DND-41 (cell line): Measurements from ENCODE around the gene CDCA5.

ENCODE experiments used
- ATAC-seq: fragments of 200-7000 bp; cut with Tn5 transposase; 3 replicates; pipeline ENCODE4 v1.9.1; 2021; ENCODE audit warnings: low read depth; ENCODE audit not compliant: insufficient read depth
- DNase-seq: peaks from one replicate; pipeline ENCODE4 v3.0.0-alpha.2; 2020
- H2AFZ ChIP-seq: 2 replicates; pipeline ENCODE4 v1.6.0; 2012; ENCODE audit warnings: low read depth, low read length
- H3K27ac ChIP-seq: 2 replicates; pipeline ENCODE4 v1.5.1; 2012; ENCODE audit warnings: low read length, inconsistent platforms
- H3K27me3 ChIP-seq: fragments of 200-600 bp; sonication (generic); 2 replicates; pipeline ENCODE4 v1.6.0; 2012; ENCODE audit warnings: low read length, mild to moderate bottlenecking, inconsistent platforms; ENCODE audit not compliant: insufficient read depth, poor library complexity
- H3K36me3 ChIP-seq: 2 replicates; pipeline ENCODE4 v1.5.1; 2012; ENCODE audit warnings: low read length, inconsistent platforms; ENCODE audit not compliant: insufficient read depth
- H3K4me1 ChIP-seq: 2 replicates; pipeline ENCODE4 v1.5.1; 2012; ENCODE audit warnings: mild to moderate bottlenecking, low read length; ENCODE audit not compliant: insufficient read depth
- H3K4me2 ChIP-seq: 2 replicates; pipeline ENCODE4 v1.6.0; 2012; ENCODE audit warnings: mild to moderate bottlenecking, moderate library complexity, low read length, inconsistent platforms; ENCODE audit not compliant: insufficient read depth
- H3K4me3 ChIP-seq, 2 experiments: fragments of 200-600 bp in 1 of 2; shearing (Covaris generic) in 1 of 2; 2 replicates each; pipeline ENCODE4 v1.5.1; 2012 to 2016; ENCODE audit warnings: inconsistent platforms in 2 of 2, low read length in 2 of 2, mild to moderate bottlenecking in 2 of 2, low read depth in 1 of 2, moderate library complexity in 1 of 2
- H3K79me2 ChIP-seq: 2 replicates; pipeline ENCODE4 v1.6.0; 2012; ENCODE audit warnings: low read length, inconsistent platforms; ENCODE audit not compliant: insufficient read depth
- H3K9ac ChIP-seq: 2 replicates; pipeline ENCODE4 v1.6.0; 2012; ENCODE audit warnings: low read depth, mild to moderate bottlenecking, inconsistent platforms, low read length, moderate library complexity
- H3K9me3 ChIP-seq: 2 replicates; pipeline ENCODE4 v1.5.1; 2012; ENCODE audit warnings: low read length, moderate library complexity, mild to moderate bottlenecking, inconsistent platforms; ENCODE audit not compliant: insufficient read depth, severe bottlenecking
- H4K20me1 ChIP-seq: 2 replicates; pipeline ENCODE4 v1.6.0; 2012; ENCODE audit warnings: low read length; ENCODE audit not compliant: insufficient read depth
- CTCF ChIP-seq: IDR thresholded peaks from 2 replicates; pipeline ENCODE4 v1.5.1; 2012; ENCODE audit warnings: borderline replicate concordance, low read length, moderate library complexity, mild to moderate bottlenecking; ENCODE audit not compliant: poor library complexity, severe bottlenecking; ENCODE audit errors: extremely low read depth
- EZH2 ChIP-seq: IDR thresholded peaks from 3 replicates; pipeline ENCODE4 v1.6.1; 2012; ENCODE audit warnings: borderline replicate concordance, low read depth, mild to moderate bottlenecking, moderate library complexity, low read length, inconsistent platforms; ENCODE audit not compliant: severe bottlenecking

The CDCA5 gene

DNA sequence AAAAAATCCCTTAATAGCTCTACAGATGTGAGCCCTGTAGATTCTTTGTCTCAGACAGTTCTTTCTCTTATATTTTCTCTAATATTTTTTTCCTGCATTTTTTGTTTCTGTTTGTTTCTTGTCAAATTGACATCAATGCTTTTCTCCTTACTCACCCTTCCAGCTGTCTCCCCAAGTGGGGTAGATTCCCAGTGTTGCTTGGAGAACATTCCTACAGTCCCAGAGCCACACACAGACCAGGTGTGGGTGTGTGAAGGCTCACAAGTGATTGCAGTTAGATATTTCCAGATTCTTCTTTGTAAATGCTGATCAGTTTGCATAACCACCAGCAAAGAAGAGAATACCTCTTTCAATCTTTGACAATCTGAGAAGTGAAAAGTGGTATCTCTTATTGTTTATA is 19.6 kb upstream of the CDCA5 start:
- Histone ChIP-seq H4K20me1 (peaks cover 12% of the 10 kb centered on the region; the same call in 1 of the 2 replicates), H3K79me2 (peaks cover 67% of the 10 kb centered on the region), H3K4me2 (no peak overlapping the region), H2AFZ (no peak overlapping the region), H3K27me3 (no peaks in the 10 kb centered on the region), H3K9me3 (no peaks in the 10 kb centered on the region), H3K9ac (no peak overlapping the region), H3K36me3 (peaks cover 61% of the 10 kb centered on the region), H3K27ac (no peak overlapping the region), H3K4me1 (peaks cover 3% of the 10 kb centered on the region), H3K4me3 (no peak overlapping the region)
- DNase-seq (no peak), ATAC-seq (no peak)
- TF ChIP-seq CTCF (no peak), EZH2 (no peak)

DNA sequence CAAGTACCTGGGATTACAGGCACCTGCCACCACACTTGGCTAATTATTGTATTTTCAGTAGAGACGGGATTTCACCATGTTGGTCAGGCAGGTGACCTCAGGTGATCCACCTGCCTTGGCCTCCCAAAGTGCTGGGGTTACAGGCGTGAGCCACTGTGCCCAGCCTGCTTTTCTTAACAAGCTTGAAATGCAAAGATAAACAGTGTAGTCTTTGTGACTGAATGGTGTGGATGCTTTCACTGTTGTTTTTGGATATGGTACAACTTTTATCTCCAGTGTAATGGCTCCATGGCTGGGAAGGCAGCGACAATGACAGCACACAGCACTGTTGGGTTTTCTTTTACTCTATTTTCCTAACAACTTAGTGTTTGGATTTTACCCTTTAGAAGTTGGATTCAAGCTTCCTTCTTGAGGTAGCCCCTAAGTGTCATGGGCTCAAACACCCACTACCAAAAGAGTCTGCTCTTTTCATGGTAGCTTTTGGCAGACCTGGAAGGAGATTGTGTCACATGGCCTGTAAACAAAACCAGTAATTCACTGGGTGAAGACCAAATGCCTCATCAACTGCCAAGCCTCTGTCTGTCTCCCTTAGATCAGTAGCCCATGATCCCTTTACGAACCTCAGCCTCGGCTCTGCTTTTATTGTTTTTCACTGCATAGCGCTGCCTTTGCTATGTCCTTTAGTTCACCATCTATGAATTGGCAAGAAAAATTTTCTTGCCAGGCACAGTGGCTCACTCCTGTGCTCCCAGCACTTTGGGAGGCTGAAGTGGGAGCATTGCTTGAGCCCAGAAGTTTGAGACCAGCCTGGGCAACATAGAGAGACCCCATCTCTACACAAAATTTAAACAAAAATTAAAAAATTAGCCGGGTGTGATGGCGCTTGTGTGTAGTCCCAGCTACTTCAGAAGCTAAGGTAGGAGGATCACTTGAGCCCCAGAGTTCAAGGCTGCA is 18.6 kb upstream of the CDCA5 start:
- Histone ChIP-seq H3K9me3 (no peaks in the 10 kb centered on the region), H3K9ac (no peak overlapping the region), H3K4me3 (no peak overlapping the region), H3K36me3 (peaks cover 57% of the 10 kb centered on the region), H3K27me3 (no peaks in the 10 kb centered on the region), H4K20me1 (peaks cover 15% of the 10 kb centered on the region; the same call in 1 of the 2 replicates), H3K4me1 (peaks cover 13% of the 10 kb centered on the region), H3K4me2 (no peak overlapping the region), H3K27ac (no peak overlapping the region), H3K79me2 (peaks cover 78% of the 10 kb centered on the region), H2AFZ (no peak overlapping the region)
- no peak for TF ChIP-seq CTCF
- no peak for TF ChIP-seq EZH2
- DNase-seq, result no peak
- no peak for ATAC-seq

- Histone ChIP-seq H3K27ac (no peak overlapping the region), H3K79me2 (peaks cover 83% of the 10 kb centered on the region)
Observed at GRCh38 chr11:65100674-65101350, 17.0 kb upstream of the CDCA5 start.

More at GRCh38 chr11:65100674-65101350, 17.0 kb upstream of the CDCA5 start:
- H4K20me1 ChIP-seq, result peaks cover 15% of the 10 kb centered on the region; the same call in 1 of the 2 replicates
- peaks cover 42% of the 10 kb centered on the region for H3K36me3 ChIP-seq
- TF ChIP-seq EZH2 (no peak), CTCF (peak; percentile 3)
- H3K9me3 ChIP-seq, result no peaks in the 10 kb centered on the region
- no peaks in the 10 kb centered on the region for H3K27me3 ChIP-seq
- no peak overlapping the region for H3K4me3 ChIP-seq
- DNase-seq (no peak), ATAC-seq (no peak)
- peaks cover 23% of the 10 kb centered on the region for H3K4me1 ChIP-seq
- no peak overlapping the region for H2AFZ ChIP-seq
- no peak overlapping the region for H3K9ac ChIP-seq
- H3K4me2 ChIP-seq, result no peak overlapping the region
